Stimulated activated naive CD8-positive, alpha-beta T cell treated with anti-CD3 and anti-CD28 coated beads, Interleukin-15, Interleukin-2, amounts not matched to agents 100 ng/mL and 50 ng/mL, for 24 hours (primary cell): ENCODE measurements around the gene PCDHGB3.
"Not testable (repeated sequence)": the region's sequence is repeated elsewhere in the genome, so short reads cannot be mapped to it uniquely, and the experiment has no call there.

Source experiments
- H3K27ac Mint-ChIP-seq: one replicate; pipeline ENCODE4 v1.8.0; 2021; ENCODE audit warnings: mild to moderate bottlenecking, mixed read lengths
- H3K27me3 Mint-ChIP-seq: one replicate; pipeline ENCODE4 v1.8.0; 2021; ENCODE audit warnings: mixed read lengths
- H3K36me3 Mint-ChIP-seq: one replicate; pipeline ENCODE4 v1.8.0; 2021; ENCODE audit warnings: low read depth, mixed read lengths
- H3K4me1 Mint-ChIP-seq: one replicate; pipeline ENCODE4 v1.8.0; 2021; ENCODE audit warnings: low read depth, mixed read lengths
- H3K4me3 Mint-ChIP-seq: one replicate; pipeline ENCODE4 v1.8.0; 2021; ENCODE audit warnings: mild to moderate bottlenecking, mixed read lengths
- H3K9me3 Mint-ChIP-seq: one replicate; pipeline ENCODE4 v1.8.0; 2021; ENCODE audit warnings: mixed read lengths

PCDHGB3 gene

DNA sequence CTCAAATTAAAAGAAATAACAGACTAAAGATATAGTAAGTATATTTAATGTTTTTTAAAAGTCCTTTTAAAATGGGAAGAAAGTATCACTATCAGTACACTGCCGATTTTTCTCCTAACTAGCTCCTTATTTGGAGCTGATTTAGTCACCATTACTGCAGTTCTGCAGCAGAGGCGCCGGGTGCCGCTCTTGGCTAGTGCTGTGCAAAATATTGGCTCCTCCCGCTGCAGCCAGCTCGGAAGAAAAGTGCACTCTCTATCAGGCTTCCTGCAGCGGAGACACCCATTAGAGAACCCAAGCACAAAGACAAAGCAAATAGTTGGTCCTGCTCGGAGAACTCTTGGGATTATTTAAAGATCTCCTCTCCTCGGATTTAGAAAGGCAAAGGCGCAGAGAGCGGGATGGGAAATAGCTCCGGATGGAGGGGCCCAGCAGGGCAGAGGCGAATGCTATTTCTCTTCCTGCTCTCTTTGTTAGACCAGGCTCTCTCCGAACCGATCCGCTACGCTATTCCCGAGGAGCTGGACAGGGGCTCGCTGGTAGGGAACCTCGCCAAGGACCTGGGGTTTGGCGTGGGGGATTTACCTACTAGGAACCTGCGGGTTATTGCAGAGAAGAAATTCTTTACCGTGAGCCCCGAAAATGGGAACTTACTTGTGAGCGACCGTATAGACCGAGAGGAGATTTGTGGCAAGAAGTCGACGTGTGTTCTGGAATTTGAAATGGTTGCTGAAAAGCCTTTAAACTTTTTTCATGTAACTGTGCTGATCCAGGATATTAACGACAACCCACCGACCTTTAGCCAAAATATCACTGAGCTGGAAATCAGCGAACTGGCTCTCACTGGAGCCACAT is at the start of gene PCDHGB3:
Gene PCDHGB3, plus strand, starts transcription at position 249 of the 855 bp plus-strand sequence. Its CDS starts 153 bp downstream, at position 402.
- peaks cover 39% of the 10 kb centered on the region for H3K9me3 Mint-ChIP-seq
- peaks cover 35% of the 10 kb centered on the region for H3K36me3 Mint-ChIP-seq
- H3K4me1 Mint-ChIP-seq = no peaks in the 10 kb centered on the region
- no peak within 1 kb of the TSS for H3K27ac Mint-ChIP-seq
- peak within 1 kb of the TSS; percentile 64 for H3K4me3 Mint-ChIP-seq
- peaks cover 87% of the 10 kb centered on the region for H3K27me3 Mint-ChIP-seq

DNA sequence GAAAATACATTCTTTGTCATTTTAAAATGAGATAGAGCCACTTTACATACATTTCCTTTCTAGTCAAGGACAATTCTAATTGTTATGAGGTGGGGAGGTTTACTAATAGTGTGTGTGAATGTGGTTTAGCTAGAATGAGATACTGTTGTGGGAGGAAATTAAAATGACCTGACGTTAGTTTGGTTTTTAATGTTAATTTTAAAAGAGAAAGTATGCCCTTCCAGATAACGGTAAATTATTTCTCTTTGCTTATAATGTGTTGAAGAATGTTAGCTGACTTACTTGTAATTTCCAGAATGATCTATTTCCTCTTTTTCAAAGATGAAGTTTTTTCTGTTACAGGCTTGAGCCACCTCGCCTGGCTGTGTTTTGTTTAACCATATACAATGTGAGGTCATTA is 47.8 kb upstream of the PCDHGB3 start:
- Mint-ChIP-seq H3K4me3 (no peak overlapping the region), H3K27me3 (peaks cover 10% of the 10 kb centered on the region), H3K9me3 (peaks cover 36% of the 10 kb centered on the region), H3K36me3 (peaks cover 65% of the 10 kb centered on the region), H3K27ac (no peak overlapping the region), H3K4me1 (peaks cover 44% of the 10 kb centered on the region)

DNA sequence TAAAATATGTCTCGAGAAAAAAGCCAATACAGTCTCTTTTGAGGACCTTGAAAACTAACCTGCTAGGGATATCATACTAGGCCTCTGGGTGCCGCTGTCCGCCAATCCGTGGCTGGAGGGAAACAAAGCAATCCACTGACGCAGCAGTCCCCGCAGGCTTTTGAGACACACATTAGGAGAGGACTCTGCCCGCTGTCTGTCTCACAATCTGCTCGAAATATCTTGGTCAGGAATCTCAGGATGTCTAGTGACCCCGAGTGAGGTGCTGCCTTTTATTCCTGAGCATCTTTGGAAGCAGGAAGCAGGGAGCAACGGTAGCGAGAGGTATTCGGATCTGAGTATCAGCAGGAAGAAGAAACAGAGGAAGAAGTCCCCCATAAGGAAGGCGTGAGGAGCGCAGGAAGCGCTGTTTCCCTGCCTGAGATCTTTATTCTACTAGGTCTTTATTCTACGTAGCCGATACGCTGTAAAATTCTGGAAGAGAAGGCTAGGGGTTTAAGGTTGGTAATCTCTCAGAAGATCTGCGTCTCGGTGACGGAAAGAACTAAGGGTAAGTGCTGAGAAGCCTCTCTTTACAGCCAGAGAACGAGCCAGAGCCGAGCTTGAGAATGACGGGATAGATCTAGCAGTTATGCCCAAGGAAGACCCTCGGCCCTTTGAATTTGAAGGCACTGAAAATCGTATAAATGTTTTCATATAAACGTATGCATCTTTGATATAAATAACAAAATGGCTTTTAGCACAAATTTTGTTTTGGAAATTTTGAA is 43.8 kb upstream of the PCDHGB3 start:
- H3K4me3 Mint-ChIP-seq = peak overlapping the region; percentile 87
- H3K36me3 Mint-ChIP-seq = peaks cover 35% of the 10 kb centered on the region
- peaks cover 15% of the 10 kb centered on the region for H3K4me1 Mint-ChIP-seq
- peak overlapping the region; percentile 80 for H3K27ac Mint-ChIP-seq
- H3K9me3 Mint-ChIP-seq = peaks cover 23% of the 10 kb centered on the region
- peaks cover 43% of the 10 kb centered on the region for H3K27me3 Mint-ChIP-seq

DNA sequence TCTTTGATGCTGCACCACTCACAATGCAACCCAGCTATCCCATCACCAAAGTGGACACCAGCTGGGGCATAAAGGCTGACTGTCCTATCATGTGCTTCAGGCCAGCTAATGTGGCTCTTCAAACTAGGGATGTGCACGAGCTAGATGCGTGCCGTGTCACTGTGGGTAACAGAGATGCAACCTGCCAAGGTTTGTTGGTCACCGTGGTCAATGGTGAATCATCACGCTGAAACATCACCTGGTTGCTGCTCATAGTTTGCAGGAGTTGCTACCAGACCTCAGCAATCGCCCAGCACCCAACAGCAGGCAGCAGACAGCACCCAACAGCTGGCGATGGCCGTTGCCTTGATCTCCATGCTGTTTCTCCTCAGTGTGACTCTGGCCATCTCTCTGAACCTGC is 41.8 kb upstream of the PCDHGB3 start:
- no peak overlapping the region for H3K4me3 Mint-ChIP-seq

DNA sequence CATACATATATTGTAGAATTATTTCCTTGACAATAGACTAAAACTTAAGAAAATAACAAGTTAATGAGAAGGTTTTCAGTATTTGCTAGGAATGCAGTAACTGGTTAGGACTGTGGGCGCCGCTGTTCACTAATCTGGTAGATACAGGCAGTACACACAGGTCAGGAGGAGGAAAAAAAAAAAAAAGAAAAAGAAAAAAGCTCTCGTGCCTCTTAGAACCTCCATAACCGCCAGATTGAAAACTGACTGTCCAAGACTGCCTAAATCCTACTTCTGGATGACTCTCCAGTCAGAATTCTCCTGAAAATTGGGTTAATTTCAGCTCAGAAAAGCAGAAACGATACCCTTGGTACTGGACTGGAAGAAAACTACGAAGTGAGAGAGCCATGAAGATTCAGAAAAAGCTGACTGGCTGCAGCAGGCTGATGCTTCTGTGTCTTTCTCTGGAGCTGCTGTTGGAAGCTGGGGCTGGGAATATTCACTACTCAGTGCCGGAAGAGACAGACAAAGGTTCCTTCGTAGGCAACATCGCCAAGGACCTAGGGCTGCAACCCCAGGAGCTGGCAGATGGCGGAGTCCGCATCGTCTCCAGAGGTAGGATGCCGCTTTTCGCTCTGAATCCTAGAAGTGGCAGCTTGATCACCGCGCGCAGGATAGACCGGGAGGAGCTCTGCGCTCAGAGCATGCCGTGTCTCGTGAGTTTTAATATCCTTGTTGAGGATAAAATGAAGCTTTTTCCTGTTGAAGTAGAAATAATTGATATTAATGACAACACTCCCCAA is 39.6 kb upstream of the PCDHGB3 start, which contains the start of gene PCDHGA1:
Gene PCDHGA1, plus strand, starts transcription at position 216 of the 782 bp plus-strand sequence.
- Mint-ChIP-seq H3K36me3 (peaks cover 36% of the 10 kb centered on the region), H3K27me3 (peaks cover 81% of the 10 kb centered on the region), H3K27ac (no peak within 1 kb of the TSS), H3K9me3 (peaks cover 34% of the 10 kb centered on the region), H3K4me3 (no peak within 1 kb of the TSS), H3K4me1 (peaks cover 6% of the 10 kb centered on the region)

More for the DNA sequence above, 41.8 kb upstream of the PCDHGB3 start:
- H3K4me1 Mint-ChIP-seq = peaks cover 6% of the 10 kb centered on the region
- peaks cover 23% of the 10 kb centered on the region for H3K9me3 Mint-ChIP-seq
- H3K27ac Mint-ChIP-seq = no peak overlapping the region
- peaks cover 59% of the 10 kb centered on the region for H3K27me3 Mint-ChIP-seq
- H3K36me3 Mint-ChIP-seq = peaks cover 32% of the 10 kb centered on the region

DNA sequence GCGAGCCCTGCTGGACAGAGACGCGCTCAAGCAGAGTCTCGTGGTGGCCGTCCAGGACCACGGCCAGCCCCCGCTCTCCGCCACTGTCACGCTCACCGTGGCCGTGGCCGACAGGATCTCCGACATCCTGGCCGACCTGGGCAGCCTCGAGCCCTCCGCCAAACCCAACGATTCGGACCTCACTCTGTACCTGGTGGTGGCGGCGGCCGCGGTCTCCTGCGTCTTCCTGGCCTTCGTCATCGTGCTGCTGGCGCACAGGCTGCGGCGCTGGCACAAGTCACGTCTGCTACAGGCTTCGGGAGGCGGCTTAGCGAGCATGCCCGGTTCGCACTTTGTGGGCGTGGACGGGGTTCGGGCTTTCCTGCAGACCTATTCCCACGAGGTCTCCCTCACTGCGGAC is 37.5 kb upstream of the PCDHGB3 start:
- Mint-ChIP-seq H3K36me3 (peaks cover 27% of the 10 kb centered on the region), H3K9me3 (peaks cover 33% of the 10 kb centered on the region), H3K27me3 (peaks cover 89% of the 10 kb centered on the region)
- not testable (repeated sequence) for H3K4me1 Mint-ChIP-seq, H3K27ac Mint-ChIP-seq, H3K4me3 Mint-ChIP-seq

DNA sequence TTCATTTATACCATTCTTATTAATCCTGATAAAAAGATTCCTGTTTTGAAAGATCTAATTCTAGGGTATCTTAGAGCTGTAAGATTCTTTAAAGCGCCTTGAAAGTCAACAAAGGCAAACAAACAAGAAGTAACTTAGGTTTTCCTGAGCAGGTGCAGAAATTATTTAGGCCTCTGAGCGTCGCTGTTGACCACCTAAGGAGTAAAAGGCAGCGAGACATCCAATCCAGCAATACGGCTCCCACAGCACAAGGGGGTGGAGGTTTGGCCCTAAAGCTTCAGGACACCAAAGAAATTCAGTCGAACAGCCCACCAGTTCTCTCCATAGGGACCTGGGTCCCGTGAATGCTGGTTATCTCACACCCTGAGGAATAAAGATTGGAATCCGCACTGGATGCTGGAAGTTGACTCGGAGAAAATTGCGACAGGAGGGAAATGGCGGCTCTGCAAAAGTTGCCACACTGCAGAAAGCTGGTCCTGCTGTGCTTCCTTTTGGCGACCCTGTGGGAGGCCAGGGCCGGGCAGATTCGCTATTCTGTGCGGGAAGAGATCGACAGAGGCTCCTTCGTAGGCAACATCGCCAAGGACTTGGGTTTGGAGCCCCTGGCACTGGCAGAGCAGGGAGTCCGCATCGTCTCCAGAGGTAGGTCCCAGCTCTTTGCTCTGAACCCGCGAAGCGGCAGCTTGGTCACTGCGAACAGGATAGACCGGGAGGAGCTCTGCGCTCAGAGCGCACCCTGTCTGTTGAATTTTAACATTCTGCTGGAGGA is 31.3 kb upstream of the PCDHGB3 start, which contains the start of gene PCDHGA2:
Gene PCDHGA2, plus strand, starts transcription at position 223 of the 769 bp plus-strand sequence.
- Mint-ChIP-seq H3K9me3 (peaks cover 42% of the 10 kb centered on the region), H3K4me3 (no peak within 1 kb of the TSS), H3K36me3 (peaks cover 28% of the 10 kb centered on the region), H3K4me1 (no peaks in the 10 kb centered on the region), H3K27ac (no peak within 1 kb of the TSS), H3K27me3 (peaks cover 94% of the 10 kb centered on the region)

DNA sequence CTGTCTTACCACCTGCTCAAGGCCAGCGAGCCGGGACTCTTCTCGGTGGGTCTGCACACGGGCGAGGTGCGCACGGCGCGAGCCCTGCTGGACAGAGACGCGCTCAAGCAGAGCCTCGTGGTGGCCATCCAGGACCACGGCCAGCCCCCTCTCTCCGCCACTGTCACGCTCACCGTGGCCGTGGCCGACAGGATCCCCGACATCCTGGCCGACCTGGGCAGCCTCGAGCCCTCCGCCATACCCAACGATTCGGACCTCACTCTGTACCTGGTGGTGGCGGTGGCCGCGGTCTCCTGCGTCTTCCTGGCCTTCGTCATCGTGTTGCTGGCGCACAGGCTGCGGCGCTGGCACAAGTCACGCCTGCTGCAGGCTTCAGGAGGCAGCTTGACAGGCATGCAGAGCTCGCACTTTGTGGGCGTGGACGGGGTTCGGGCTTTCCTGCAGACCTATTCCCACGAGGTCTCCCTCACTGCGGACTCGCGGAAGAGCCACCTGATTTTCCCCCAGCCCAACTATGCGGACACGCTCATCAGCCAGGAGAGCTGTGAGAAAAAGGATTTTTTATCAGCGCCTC is 29.2 kb upstream of the PCDHGB3 start:
- Mint-ChIP-seq H3K9me3 (peaks cover 39% of the 10 kb centered on the region), H3K27me3 (peaks cover 87% of the 10 kb centered on the region), H3K36me3 (peaks cover 31% of the 10 kb centered on the region)
- not testable (repeated sequence) for H3K27ac Mint-ChIP-seq, H3K4me1 Mint-ChIP-seq, H3K4me3 Mint-ChIP-seq

DNA sequence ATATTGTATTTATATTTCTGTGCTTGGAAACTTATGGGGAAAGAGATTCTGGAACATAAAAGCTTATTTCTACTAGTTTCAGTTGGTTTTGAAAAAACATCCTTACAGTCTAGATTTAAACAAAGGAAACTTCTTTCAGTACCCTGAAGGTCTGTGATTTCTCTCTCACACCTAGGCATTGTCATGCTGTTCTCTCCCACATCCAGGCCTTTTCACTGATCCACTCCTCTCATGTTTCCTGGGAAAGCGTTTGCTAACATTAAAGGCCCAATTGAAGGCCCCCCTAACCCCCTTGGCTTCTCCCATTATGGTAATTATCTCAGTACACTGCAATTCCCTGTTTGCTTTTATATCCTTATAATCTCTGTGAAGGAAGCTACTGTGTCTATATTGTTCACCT is 27.3 kb upstream of the PCDHGB3 start:
- Mint-ChIP-seq H3K4me3 (no peak overlapping the region), H3K36me3 (peaks cover 32% of the 10 kb centered on the region), H3K9me3 (peaks cover 40% of the 10 kb centered on the region), H3K27me3 (peaks cover 83% of the 10 kb centered on the region), H3K4me1 (no peaks in the 10 kb centered on the region), H3K27ac (no peak overlapping the region)

DNA sequence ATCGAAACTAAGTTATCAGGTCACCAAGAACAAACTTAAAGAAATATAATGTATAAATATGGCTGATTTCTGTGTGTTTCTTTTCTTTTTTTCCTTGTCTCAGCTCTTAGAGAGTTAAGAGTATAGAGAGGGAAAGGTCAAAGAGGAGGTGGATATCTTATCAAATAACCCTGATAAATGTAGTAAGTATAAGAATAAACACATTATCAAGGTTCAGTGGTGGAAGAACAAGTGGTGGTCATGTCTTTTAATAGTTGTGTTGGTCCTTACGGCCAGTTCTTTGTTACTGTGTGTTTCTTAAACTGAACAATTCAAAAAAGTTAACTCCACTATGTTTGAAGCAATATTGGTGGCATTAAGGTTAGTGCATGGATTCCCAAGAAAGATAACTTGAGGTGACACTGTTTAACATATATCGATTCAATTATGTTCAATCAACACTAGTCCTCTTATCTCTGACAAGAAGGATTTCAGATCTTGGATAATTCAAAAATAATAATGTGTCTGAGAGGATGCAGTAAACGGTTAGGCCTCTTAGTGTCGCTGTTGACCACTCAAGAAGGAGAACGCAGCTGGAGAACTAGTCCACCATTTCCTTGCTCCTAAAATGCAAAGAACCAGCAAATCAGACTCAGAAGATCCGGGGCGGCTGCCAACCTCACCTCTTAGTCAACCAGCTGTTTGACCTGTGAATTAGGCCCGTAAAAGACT is 26.6 kb upstream of the PCDHGB3 start, which contains the start of gene PCDHGA3:
Gene PCDHGA3, plus strand, starts transcription at position 588 of the 711 bp plus-strand sequence. CDS start 205 bp downstream, outside the sequence.
- peaks cover 26% of the 10 kb centered on the region for H3K36me3 Mint-ChIP-seq
- no peak within 1 kb of the TSS for H3K27ac Mint-ChIP-seq
- H3K4me3 Mint-ChIP-seq = peak within 1 kb of the TSS; percentile 39
- H3K9me3 Mint-ChIP-seq = peaks cover 34% of the 10 kb centered on the region
- H3K27me3 Mint-ChIP-seq = peaks cover 81% of the 10 kb centered on the region
- no peaks in the 10 kb centered on the region for H3K4me1 Mint-ChIP-seq

DNA sequence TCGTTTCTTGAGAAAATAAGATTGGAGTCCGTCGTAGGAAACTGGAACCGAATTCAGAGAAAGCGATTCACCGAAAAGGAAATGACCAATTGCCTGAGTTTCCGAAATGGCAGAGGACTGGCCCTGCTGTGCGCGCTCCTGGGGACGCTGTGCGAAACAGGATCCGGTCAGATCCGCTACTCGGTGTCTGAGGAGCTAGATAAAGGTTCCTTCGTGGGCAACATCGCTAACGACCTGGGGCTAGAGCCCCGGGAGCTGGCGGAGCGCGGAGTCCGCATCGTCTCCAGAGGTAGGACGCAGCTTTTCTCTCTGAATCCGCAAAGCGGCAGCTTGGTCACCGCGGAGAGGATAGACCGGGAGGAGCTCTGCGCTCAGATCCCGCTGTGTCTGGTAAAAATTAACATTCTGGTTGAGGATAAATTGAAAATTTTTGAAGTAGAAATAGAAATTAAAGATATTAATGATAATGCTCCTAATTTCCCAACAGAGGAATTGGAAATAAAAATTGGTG is 26.0 kb upstream of the PCDHGB3 start:
- H3K4me3 Mint-ChIP-seq = peak overlapping the region; percentile 39
- no peak overlapping the region for H3K27ac Mint-ChIP-seq
- peaks cover 81% of the 10 kb centered on the region for H3K27me3 Mint-ChIP-seq
- peaks cover 22% of the 10 kb centered on the region for H3K36me3 Mint-ChIP-seq
- peaks cover 38% of the 10 kb centered on the region for H3K9me3 Mint-ChIP-seq
- no peaks in the 10 kb centered on the region for H3K4me1 Mint-ChIP-seq

DNA sequence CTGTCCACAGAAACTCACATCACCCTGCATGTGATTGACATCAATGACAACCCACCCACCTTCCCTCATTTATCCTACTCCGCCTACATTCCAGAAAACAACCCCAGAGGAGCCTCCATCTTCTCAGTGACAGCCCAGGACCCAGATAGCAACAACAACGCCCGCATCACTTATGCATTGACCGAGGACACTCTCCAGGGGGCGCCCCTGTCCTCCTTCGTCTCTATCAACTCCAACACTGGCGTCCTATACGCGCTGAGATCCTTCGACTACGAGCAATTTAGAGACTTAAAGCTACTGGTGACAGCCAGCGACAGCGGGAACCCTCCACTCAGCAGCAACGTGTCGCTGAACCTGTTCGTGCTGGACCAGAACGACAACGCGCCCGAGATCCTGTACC is 24.7 kb upstream of the PCDHGB3 start:
- Mint-ChIP-seq H3K27ac (no peak overlapping the region), H3K4me3 (no peak overlapping the region), H3K4me1 (no peaks in the 10 kb centered on the region), H3K36me3 (peaks cover 20% of the 10 kb centered on the region), H3K27me3 (peaks cover 81% of the 10 kb centered on the region), H3K9me3 (peaks cover 35% of the 10 kb centered on the region)

DNA sequence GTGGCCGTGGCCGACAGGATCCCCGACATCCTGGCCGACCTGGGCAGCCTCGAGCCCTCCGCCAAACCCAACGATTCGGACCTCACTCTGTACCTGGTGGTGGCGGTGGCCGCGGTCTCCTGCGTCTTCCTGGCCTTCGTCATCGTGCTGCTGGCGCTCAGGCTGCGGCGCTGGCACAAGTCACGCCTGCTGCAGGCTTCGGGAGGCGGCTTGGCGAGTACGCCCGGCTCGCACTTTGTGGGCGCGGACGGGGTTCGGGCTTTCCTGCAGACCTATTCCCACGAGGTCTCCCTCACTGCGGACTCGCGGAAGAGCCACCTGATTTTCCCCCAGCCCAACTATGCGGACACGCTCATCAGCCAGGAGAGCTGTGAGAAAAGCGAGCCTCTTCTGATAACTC is 24.0 kb upstream of the PCDHGB3 start:
- not testable (repeated sequence) for H3K27ac Mint-ChIP-seq, H3K4me1 Mint-ChIP-seq, H3K4me3 Mint-ChIP-seq
- Mint-ChIP-seq H3K27me3 (peaks cover 84% of the 10 kb centered on the region), H3K9me3 (peaks cover 38% of the 10 kb centered on the region), H3K36me3 (peaks cover 21% of the 10 kb centered on the region)
